ENCODE measurements around the gene ZNF236. TPM values are rescaled to one million over a fixed set of nuclear protein-coding genes. Genes with fewer than 3 reads are reported as not detected.

The ZNF236 gene
- total and polyA plus RNA-seq, 8 donors, result 2.6 to 13.3 (median 6.7) TPM

DNA sequence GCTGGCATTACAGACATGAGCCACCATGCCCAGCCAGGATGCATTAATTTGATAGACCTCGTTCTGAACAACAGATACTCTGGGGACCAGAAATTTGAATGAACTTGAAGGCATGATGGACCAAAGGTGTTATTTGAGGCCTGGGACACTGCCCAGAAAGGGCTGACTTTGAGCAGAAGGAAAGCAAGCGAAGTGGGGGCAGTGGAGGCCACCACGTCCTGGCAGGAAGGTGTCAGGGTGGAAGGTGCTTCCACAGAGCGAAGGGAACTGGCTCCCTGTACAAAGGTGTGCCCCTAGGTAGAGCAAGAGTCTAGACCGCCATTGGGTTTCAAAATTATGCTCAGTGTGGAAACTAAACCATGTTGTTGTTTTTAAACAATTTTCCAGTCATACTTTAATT, 23.9 kb downstream of the ZNF236 start:
- Histone ChIP-seq H3K36me3 (no peaks in the 10 kb centered on the region), H3K4me1 (peaks cover 0 to 25% (median 4%) of the 10 kb centered on the region in 3 donors), H3K9me3 (no peaks in the 10 kb centered on the region), H3K4me3 (no peak overlapping the region), H3K27me3 (no peaks in the 10 kb centered on the region), H3K27ac (no peak overlapping the region)
- ATAC-seq (no peak), DNase-seq (no peak), FAIRE-seq (no peak)
- 92 to 96% methylated on average over 5 of the region's 5 CpGs for WGBS, 2 donors
- intact Hi-C loops (cut with DNase I), result no loop called here
- TF ChIP-seq, protein P1, sequence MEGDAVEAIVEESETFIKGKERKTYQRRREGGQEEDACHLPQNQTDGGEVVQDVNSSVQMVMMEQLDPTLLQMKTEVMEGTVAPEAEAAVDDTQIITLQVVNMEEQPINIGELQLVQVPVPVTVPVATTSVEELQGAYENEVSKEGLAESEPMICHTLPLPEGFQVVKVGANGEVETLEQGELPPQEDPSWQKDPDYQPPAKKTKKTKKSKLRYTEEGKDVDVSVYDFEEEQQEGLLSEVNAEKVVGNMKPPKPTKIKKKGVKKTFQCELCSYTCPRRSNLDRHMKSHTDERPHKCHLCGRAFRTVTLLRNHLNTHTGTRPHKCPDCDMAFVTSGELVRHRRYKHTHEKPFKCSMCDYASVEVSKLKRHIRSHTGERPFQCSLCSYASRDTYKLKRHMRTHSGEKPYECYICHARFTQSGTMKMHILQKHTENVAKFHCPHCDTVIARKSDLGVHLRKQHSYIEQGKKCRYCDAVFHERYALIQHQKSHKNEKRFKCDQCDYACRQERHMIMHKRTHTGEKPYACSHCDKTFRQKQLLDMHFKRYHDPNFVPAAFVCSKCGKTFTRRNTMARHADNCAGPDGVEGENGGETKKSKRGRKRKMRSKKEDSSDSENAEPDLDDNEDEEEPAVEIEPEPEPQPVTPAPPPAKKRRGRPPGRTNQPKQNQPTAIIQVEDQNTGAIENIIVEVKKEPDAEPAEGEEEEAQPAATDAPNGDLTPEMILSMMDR (IDR thresholded peaks at IDR 0.05), result no peak

DNA sequence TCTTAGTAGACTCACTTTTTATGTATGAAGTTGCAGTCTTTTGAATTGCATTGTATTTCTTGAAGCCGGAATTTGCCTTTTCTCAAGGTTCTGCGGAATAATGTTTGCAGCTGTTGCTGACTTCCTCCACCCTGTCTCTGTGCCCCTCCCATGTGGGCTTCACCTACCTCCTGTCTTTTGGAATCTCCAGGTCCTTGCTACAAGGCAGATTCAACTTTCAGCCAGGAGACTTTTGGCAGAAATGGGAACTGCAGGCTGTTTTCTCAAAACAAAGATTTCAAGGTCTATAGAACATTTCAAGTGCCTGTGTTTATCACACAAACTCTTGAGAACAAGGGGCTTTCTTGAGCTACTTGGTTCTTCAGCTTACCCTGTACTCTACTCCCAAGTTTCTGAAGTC, 25.6 kb downstream of the ZNF236 start:
- H3K36me3 ChIP-seq, result no peaks in the 10 kb centered on the region
- no peak overlapping the region for H3K4me3 ChIP-seq
- peaks cover 0 to 13% (median 4%) of the 10 kb centered on the region in 3 donors for H3K4me1 ChIP-seq
- FAIRE-seq (no peak), ATAC-seq (no peak), DNase-seq (no peak)
- H3K9me3 ChIP-seq, result no peaks in the 10 kb centered on the region
- TF ChIP-seq, protein P1 (IDR thresholded peaks at IDR 0.05), result no peak
- whole genome bisulfite sequencing, 2 donors, result 54 to 59% methylated on average over 2 of the region's 2 CpGs
- H3K27ac ChIP-seq, result no peak overlapping the region
- no peaks in the 10 kb centered on the region for H3K27me3 ChIP-seq
- intact Hi-C loops (cut with DNase I), result no loop called here

DNA sequence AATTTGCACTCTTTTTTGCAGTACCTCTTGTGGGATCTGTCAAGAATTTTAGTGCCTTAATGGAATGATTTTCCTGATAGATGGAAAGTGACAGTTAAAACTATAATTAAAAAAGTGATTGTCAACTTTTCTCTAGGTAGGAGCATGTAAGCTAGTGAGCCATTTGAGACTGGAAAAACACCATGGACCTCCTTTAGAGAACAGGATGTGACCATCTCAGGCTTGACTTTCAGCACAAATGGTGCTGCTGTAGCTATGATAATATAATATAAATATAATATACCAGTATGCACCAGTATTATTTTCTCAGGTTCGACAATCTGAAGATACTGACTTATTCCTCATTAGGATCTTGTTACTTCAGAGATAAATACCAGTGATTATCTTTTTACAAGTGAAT, 27.8 kb downstream of the ZNF236 start:
- H3K27ac ChIP-seq, result no peak overlapping the region
- no peaks in the 10 kb centered on the region for H3K27me3 ChIP-seq
- TF ChIP-seq, protein P1 (IDR thresholded peaks at IDR 0.05), result no peak
- WGBS, 2 donors, result 83 to 92% methylated on average over 1 of the region's 1 CpG
- H3K36me3 ChIP-seq, result no peaks in the 10 kb centered on the region
- H3K4me3 ChIP-seq, result no peak overlapping the region
- no peak for ATAC-seq
- H3K4me1 ChIP-seq, result peaks cover 0 to 4% (median under 1%) of the 10 kb centered on the region in 3 donors
- no peaks in the 10 kb centered on the region for H3K9me3 ChIP-seq
- intact Hi-C loops (cut with DNase I), result no loop called here
- no peak for FAIRE-seq
- no peak for DNase-seq

DNA sequence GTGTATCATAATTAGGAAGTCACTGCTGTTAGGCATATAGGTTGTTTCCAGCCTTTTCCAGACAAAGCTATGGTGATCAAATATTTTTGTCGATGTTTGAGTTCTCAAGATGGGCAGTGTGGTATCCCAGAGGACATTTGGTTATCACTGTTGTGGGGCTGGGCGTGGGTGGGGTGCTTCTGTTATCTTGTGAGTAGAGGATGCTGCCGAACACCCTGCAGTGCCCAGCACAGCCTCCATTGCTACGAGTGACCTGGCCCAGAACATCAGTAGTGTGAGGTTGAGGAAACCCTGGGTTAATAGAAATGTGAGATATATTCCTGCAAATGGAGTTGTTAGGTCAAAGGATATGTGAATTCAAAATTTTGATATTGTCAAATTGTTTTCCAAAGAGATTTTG, 33.2 kb downstream of the ZNF236 start:
- FAIRE-seq (no peak), DNase-seq (no peak), ATAC-seq (no peak)
- H3K27me3 ChIP-seq, result no peaks in the 10 kb centered on the region
- H3K4me1 ChIP-seq, result no peaks in the 10 kb centered on the region
- no peak overlapping the region for H3K27ac ChIP-seq
- H3K9me3 ChIP-seq, result no peaks in the 10 kb centered on the region
- H3K4me3 ChIP-seq, result no peak overlapping the region
- no peaks in the 10 kb centered on the region for H3K36me3 ChIP-seq
- TF ChIP-seq, protein P1 (IDR thresholded peaks at IDR 0.05), result no peak
- 92 to 94% methylated on average over 4 of the region's 4 CpGs for WGBS, 2 donors
- intact Hi-C loops (cut with DNase I), result no loop called here

DNA sequence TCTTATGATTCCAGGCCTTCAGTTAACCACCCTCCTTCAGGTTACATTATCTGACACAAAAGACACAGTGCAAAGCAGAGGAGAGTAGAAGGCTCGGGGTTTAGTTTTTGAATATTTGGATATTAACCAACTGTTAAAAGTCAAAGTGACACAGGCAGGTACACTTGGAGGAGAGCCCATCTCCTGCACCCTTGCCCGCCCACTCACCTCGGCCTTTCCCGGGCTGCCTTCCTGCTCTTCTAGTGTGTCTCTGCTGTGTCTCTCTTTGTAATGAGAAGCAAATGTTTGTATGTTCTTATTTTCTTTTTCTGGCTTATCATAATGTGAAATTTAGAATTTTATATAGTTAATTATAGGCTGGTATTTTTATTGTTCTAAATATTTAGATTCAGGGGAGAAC, 35.1 kb downstream of the ZNF236 start:
- H3K4me3 ChIP-seq, result no peak overlapping the region
- no peaks in the 10 kb centered on the region for H3K27me3 ChIP-seq
- no peak for DNase-seq
- H3K4me1 ChIP-seq, result no peaks in the 10 kb centered on the region
- no peak overlapping the region for H3K27ac ChIP-seq
- ATAC-seq, result peak in 3 of 4 donors; percentile 34 to 63 (median 51)
- intact Hi-C loops (cut with DNase I), result no loop called here
- TF ChIP-seq, protein P1 (IDR thresholded peaks at IDR 0.05), result no peak
- no peaks in the 10 kb centered on the region for H3K9me3 ChIP-seq
- 48 to 52% methylated on average over 4 of the region's 4 CpGs for WGBS, 2 donors
- no peak for FAIRE-seq
- H3K36me3 ChIP-seq, result peaks cover 0 to 3% (median 0%) of the 10 kb centered on the region in 3 donors
